ENCODE results near the gene GALNTL6. TPM values are rescaled to one million over a fixed set of nuclear protein-coding genes. Genes with fewer than 3 reads are reported as not detected.

GALNTL6 gene
- total RNA-seq, 4 donors from 2014 or later = 0.67 to 0.70 TPM; not detected in 2

- no peak overlapping the region for H3K27ac ChIP-seq
- H3K9me3 ChIP-seq = no peaks in the 10 kb centered on the region
- H3K4me1 ChIP-seq = no peaks in the 10 kb centered on the region
- no peak overlapping the region for H3K4me3 ChIP-seq
- no peaks in the 10 kb centered on the region for H3K36me3 ChIP-seq
- H3K27me3 ChIP-seq = no peaks in the 10 kb centered on the region
- DNase-seq = no peak
- TF ChIP-seq POLR2A (IDR thresholded peaks at IDR 0.05) (no peak), CTCF (IDR thresholded peaks at IDR 0.05) (no peak)
Observed at GRCh38 chr4:173074501-173074946, 1261.3 kb downstream of the GALNTL6 start.

GRCh38 chr4:173076903-173077634 is 1263.9 kb downstream of the GALNTL6 start:
- no peak for TF ChIP-seq CTCF (IDR thresholded peaks at IDR 0.05)
- TF ChIP-seq POLR2A (IDR thresholded peaks at IDR 0.05) = no peak

GRCh38 chr4:173088144-173088543 is 1274.9 kb downstream of the GALNTL6 start:
- no peaks in the 10 kb centered on the region for H3K27me3 ChIP-seq
- H3K36me3 ChIP-seq = no peaks in the 10 kb centered on the region
- H3K27ac ChIP-seq = no peak overlapping the region
- H3K4me1 ChIP-seq = no peaks in the 10 kb centered on the region
- DNase-seq = no peak
- no peak overlapping the region for H3K4me3 ChIP-seq
- TF ChIP-seq POLR2A (IDR thresholded peaks at IDR 0.05) (no peak), CTCF (IDR thresholded peaks at IDR 0.05) (no peak)
- H3K9me3 ChIP-seq = no peaks in the 10 kb centered on the region

More at GRCh38 chr4:173076903-173077634, 1263.9 kb downstream of the GALNTL6 start:
- Histone ChIP-seq H3K36me3 (no peaks in the 10 kb centered on the region), H3K4me3 (no peak overlapping the region), H3K9me3 (no peaks in the 10 kb centered on the region), H3K27ac (no peak overlapping the region), H3K4me1 (no peaks in the 10 kb centered on the region), H3K27me3 (no peaks in the 10 kb centered on the region)
- DNase-seq = no peak

All from Peyer's patch (tissue), 4 donors.